ENCODE data around the gene SPATA7.
A peak's percentile ranks its signal among the peaks of the same experiment; 100 is the strongest.
"Not testable (repeated sequence)": the region's sequence is repeated elsewhere in the genome, so short reads cannot be mapped to it uniquely, and the experiment has no call there.

SPATA7 gene, protein sequence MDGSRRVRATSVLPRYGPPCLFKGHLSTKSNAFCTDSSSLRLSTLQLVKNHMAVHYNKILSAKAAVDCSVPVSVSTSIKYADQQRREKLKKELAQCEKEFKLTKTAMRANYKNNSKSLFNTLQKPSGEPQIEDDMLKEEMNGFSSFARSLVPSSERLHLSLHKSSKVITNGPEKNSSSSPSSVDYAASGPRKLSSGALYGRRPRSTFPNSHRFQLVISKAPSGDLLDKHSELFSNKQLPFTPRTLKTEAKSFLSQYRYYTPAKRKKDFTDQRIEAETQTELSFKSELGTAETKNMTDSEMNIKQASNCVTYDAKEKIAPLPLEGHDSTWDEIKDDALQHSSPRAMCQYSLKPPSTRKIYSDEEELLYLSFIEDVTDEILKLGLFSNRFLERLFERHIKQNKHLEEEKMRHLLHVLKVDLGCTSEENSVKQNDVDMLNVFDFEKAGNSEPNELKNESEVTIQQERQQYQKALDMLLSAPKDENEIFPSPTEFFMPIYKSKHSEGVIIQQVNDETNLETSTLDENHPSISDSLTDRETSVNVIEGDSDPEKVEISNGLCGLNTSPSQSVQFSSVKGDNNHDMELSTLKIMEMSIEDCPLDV

DNA sequence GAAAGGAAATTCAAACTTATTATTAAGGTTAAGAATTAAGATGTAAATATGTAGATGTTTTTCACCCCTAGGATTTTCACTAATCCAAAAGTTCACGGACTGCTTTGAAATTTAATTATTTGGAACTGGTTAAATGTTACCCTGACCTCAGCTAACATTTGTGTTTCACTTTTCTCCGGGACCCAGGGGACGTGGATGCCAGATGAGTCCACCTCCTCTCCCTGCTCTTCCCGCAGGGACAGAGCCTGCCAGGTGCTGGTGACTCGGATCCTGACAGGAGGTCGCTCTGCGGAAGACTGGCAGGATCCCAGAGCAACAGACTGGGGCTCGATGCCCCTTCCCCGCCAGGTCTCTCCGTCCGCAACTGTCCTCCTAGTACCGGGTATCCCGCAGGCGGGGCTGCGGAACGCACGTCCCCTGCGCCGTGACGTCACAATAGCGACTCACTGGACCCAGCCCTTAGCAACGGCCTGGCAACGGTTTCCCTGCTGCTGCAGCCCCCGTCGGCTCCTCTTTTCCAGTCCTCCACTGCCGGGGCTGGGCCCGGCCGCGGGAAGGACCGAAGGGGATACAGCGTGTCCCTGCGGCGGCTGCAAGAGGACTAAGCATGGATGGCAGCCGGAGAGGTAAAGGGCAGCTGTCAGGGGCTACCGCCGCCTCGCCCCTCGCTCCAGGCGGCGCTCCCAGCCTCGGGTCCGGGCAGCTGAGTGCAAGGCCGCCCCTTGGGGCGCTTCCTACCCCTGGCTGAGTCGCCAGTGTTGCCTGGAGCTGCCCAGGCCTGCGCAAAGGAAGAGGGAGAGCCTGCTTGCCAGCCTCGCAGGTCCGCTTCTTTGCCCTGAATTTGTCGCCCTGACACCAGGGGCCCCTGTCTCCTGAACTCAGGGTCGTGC lies at the start of gene SPATA7:
Gene SPATA7 (plus strand): TSS at position 446 of the 890 bp plus-strand sequence. CDS start 162 bp downstream, at position 608.
- peak; percentile 93 for DNase-seq

DNA sequence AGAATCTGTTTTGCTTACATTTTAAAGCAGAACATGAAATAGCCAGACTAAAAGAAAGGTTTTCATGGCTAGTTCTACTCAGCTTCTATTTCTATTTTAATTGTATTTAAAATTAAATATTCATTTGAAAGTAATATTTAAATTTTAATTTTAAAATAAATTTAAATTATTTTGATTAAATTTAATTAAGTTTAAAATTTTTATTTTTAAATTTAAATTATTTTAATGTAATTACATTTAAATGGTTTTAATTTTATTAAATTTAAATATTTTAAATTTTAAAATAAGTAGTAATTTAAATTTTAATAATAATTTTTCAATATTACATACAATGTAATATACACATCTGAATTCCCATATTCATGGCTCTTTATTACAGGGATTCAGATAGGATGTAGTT lies 45.1 kb upstream of the SPATA7 start:
- no peak for DNase-seq

DNA sequence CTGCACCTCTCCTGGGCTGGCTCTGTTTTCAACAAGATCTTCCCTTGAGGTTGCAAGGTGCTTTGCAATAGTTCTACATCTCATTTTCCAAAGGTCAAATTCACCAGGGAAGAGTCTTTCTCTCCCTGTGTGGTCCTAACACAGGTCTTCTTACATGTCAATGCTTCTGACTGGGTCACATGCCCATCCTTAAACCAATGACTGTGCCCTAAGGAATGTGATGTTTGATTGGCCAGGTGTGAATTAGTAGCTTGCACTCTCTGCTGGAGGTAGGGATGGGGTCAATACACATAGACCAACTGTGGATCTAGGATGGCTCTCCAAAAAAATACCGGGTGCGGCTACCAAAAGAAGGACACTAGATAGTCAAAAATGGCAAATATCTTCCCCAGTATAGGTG lies 42.5 kb upstream of the SPATA7 start:
- no peak for DNase-seq

DNA sequence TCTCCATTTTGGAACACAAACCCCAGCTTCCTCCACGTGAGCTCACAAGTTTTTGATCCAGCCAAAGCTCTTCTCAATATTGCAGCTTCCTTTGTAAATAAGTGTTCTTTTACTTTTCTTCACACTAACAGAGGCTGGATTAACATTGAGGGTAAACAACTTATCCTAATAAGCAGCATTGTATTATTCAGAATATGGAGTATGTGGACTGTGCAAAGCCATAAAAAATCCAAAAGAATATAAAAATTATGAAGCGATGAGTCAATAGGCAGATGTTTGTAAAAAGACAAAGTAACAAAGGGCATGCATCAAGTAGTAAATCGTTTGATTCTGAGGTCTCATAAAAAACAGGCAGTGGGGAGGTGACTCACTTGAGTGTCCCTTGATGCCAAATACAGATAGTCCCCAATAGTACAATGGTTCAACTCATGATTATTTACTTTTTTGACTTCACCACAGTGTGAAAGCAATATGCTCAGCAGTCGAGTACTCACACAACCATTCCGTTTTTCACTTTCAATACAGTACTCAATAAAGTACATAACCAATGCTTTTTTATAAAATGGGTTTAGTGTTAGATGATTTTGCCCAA lies 39.3 kb upstream of the SPATA7 start:
- no peak for DNase-seq

DNA sequence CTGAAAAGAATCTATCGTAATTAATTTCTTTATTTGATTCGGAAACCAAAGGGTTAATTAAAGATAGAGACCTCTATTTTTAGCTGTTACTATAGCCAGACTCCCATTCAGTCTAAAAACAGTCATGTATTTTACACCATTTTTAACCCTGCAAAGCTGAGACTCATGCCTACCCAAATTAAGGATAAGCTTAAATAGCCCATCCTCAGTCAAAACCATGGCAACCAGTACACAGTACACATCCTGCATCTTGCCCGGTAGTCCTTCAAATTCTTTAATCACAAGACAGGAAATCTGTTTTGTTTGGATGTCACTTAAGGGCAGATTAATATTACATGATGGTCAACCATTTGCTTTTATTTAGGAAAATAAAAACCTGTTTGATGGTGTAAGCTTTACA lies 36.9 kb upstream of the SPATA7 start:
- DNase-seq: no peak

DNA sequence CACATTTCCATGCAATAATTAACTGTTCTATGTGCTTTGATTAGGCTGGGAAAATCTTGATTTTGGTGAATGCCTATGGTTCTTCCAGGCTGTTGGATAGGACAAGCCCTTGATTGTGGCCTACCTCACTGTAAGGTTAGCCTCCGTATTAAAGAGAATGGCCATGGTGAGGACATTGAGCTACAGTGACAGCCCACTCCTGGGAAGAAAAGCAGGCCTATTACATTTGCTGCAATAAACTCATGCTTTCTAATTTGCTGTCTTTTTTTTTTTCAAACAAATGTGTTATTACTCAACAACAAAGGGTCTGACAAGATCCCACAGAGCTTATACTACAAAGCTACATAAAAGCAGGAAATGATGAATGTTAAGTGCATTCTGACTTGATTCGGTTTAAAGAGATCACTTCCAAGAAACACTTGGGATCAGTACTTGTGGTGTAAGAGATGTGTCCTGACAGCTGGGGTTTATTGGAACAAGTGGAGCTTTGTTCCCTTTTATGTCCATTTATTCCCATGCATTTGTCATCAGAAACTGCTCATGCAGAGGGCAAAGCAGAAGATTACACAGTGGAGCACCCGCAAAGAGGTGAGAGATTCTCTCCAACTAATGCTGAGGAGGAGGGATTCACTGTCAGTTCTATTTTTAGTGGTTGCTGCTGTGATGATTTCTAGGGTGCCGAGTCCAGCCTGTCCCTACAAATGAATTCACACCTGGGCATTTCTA lies 33.3 kb upstream of the SPATA7 start:
- DNase-seq: peak; percentile 81

DNA sequence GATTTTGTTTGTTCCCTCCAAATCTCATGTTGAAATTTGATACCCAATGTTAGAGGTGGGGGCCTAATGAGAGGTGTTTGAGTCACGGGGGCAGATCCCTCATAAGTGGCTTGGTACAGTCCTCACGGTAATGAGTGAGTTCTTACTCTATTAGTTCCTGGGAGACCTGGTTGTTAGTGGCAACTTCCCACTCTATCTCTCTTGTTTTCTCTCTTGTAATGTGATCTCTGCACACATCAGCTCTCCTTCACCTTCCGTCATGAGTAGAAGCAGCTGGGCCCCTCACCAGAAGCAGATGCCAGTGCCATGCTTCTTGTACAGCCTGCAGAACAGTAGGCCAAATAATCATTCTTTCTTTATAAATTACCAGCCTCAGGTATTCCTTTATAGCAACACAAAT lies 32.8 kb upstream of the SPATA7 start:
- DNase-seq: peak; percentile 95

DNA sequence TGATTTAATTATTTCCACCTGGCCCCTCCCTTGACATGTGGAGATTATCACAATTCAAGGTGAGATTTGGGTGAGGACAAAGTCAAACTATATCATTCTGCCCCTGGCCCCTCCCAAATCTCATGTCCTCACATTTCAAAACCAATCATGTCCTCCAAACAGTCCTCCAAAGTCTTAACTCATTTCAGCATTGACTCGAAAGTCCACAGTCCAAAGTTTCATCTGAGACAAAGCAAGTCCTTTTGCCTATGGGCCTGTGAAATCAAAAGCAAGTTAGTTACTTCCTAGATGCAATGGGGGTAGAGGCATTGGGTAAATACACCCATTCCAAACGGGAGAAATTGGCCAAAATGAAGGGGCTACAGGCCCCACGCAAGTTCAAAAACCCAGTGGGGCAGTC lies 31.1 kb upstream of the SPATA7 start:
- DNase-seq: no peak

DNA sequence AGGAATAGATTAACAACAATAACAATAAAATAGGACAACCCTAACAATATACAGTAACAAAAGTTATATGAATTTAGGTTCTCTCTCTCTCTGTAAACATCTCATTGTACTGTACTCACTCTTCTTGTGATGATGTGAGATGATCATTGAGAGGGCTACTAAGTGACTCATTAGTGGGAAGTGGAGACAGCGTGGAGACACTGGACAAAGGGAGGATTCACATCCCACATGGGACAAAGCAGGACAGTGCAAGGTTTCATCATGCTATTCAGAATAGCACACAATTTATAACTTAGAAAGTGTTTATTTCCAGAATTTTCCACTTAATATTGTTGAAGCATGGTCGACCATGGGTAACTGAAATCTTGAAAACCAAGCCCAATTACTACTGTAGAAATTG lies 26.0 kb upstream of the SPATA7 start:
- no peak for DNase-seq

DNA sequence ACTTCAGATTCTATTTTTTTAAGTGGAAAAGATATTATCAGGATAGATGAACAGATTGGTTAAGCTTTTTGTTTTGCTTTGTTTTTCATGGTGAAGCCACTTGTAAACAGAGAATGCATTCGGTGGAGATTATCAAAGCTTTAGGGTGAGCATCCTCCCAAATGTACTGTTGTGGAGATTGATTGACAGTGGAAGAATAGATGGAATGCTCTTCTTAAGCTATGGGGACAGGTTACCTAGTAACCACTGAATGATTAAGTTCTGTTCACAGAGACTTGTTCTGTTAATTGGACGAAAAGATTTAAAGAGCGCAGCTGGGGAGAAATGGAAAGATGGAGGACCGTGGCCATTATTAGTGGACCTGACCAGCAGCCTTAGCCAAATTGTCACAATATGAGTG lies 21.8 kb upstream of the SPATA7 start:
- DNase-seq: no peak

DNA sequence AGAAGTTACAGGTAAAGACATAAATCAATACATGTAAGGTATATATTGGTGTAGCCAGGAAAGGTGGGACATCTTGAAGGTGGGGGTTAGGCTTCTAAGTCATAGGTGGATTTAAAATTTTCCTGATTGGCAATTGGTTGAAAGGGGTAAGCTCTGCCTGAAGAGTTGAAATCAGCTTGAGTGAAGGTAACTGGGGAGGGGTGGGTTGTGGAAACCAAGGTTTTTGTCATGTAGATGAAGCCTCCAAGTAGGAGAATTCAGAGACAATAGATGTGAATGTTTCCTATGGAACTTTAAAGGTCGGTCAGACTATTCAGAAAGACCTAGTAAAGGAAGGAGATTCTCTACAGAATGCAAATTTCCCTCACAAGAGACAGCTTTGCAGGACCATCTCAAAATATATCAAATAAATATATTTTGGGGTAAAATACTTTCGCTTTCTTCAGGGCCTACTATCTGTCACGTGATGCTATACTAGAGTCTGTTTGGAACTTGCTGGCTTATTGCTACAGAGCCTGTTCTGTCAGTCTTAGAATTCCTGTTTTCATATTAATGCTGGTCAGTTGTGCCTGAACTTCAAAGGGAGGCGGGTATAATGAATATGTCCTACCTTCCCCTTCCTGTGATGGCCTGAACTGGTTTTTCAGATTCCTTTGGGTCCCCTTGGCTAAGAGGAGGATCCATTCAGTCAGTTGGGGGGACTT lies 20.6 kb upstream of the SPATA7 start:
- no peak for DNase-seq

DNA sequence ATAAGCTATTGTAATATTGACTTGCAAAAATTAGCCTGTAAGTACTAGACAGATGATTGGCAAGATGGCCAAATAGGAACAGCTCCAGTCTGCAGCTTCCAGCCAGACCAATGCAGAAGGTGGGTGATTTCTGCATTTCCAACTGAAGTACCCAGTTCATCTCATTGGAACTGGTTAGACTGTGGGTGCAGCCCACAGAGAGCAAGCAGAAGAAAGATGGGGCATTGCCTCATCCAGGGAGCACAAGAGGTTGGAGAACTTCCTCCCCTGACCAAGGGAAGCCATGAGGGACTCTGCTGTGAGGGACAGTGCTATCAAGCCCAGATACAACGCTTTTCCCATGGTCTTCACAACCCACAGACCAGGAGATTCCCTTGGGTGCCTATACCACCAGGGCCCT lies 16.0 kb upstream of the SPATA7 start:
- DNase-seq: no peak

DNA sequence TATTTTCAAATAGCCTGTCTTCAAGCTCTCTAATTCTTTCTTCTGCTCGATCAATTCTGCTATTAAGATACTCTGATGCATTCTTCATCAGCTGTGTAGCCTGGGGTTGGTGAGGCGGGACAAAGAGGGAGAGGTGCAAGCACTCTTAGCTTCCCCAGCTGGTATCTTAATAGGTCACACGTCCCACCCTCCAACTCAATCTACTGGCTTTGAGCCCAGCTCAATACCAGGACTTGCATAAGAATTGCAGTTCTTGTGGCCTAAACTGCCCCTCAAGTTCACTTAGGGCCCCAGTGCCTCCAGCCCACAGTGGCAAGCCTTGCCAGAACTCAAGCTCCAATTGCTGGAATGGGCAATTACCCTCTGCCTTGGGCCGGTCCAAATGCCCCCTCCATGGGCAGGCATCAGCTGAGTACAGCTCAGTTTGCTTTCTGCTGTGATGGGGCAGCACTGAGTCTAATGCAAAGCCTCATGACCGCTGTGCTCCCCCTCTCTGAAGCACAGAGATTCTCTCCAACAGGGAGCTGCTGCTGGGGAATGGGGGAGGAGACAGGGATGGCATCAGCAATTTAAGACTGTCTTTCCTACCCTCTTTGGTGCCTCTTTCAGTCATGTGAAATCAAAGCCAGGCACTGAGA lies 5.6 kb upstream of the SPATA7 start:
- DNase-seq: no peak

DNA sequence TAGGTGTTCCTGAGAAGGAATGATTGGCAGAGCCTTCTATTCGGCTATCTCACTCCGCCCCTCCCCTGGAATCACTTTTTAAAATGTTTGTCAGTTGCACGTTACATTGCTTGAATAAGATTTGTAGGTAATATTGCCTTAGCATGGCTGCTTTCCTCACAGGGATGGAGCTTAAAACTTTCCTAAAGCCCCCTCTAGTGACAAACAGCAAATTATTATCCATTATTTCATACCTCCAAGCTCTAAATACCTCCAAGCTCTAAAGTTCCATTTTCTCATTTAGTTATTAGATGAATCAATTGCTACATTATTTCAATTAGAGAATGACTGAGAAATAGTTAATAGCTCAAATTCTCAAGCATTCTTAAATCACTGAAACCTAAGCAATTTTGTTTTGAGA lies 5.1 kb upstream of the SPATA7 start:
- DNase-seq: no peak

DNA sequence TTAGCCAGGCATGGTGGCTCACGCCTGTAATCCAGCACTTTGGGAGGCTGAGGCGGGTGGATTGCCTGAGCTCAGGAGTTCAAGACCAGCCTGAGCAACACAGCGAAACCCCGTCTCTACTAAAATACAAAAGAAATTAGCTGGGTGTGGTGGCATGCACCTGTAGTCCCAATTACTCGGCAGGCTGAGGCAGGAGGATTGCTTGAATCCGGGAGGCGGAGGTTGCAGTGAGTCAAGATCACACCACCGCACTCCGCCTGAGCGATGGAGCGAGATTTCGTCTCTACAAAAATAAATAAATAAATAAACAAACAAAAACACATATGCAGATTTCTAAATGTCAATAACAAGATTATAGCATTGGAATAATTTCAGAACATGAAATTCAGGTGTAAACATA lies 3.8 kb upstream of the SPATA7 start:
- DNase-seq: not testable (repeated sequence)

DNA sequence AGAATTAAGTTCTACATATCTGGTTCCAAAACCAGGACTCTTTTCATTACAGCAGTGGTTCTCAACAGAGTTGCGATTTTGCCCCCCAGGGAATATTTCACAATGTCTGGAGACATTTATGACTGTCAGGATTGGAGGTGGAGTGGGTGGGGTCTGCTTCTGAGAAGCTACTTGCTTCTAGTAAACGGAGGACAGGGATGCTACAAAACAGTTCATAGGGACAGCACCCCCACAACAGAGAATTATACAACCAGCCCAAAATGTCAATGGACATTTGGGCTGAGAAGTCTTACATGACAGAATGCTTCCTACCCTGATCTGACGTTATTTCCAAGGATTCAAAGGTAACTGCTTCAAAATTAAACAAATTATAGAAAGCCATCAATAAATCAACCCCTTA lies 739 bp upstream of the SPATA7 start:
- DNase-seq: no peak

DNA sequence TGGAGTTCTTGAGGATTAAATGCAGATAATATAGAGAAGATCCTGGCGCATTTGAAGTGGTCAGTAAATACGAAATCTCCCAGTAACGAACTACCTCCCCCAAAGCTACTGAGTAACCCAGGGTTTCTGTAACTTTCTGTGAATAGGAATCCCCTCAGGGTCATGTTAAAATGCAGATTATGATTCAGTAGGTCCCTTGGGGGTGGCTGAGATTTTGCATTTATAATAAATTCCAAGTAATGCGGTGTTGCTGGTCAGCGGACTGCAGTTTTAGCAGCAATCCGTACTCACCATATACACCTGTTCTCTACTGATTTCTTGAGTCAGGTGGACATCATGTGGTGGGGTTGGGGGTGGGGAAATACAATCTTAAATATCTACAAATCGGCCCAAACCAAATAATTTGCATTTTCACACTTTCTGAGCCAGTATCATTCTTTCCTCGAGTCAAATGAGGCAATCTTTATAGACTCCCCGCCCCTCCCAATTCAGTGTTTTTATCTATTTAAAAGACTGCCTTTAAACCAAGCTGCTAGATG lies 868 bp downstream of the SPATA7 start:
- no peak for DNase-seq

DNA sequence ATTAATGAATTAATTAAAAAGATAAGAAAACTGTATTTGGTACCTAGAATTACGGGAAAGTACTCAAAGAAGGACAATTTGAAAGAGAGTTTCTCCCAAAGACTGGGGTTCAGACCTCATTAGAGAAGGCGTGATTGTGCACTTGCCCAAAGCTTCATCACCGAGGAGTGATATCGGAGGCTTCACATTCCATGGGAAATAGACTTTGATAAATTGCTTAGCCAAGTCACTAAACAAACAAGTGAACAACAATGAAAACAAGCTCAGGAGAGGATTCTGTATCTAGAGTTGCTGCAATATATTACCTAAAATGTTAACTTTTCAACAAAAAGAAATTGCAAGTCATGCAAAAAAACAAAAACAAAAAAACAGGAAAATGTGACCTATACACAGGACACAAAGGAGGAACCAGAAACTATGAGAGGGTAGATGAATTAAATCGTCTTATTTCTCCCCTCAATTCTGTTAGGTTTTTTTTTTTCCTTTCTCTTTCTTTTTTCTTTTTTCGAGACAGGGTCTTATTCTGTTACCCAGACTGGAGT lies 3.4 kb downstream of the SPATA7 start:
- DNase-seq: no peak

DNA sequence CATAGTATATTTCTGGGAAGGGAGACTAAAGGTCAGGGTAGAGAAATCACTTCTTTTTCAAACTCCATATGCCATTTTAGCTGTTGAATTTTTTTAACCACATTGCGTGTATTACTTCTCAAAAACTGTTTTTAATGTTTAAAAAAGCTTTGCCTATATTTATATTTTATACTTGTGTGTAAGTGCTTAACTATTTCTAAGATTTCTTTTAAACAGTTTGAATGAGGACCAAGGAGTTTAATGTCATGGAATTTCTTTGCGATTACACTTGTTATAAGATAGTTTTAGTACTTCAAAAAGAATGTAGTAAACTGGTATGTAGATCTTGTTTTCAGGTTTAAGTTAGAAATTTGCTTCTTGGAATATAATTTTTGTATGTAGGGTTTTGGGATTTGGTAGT lies 7.2 kb downstream of the SPATA7 start:
- DNase-seq: no peak

DNA sequence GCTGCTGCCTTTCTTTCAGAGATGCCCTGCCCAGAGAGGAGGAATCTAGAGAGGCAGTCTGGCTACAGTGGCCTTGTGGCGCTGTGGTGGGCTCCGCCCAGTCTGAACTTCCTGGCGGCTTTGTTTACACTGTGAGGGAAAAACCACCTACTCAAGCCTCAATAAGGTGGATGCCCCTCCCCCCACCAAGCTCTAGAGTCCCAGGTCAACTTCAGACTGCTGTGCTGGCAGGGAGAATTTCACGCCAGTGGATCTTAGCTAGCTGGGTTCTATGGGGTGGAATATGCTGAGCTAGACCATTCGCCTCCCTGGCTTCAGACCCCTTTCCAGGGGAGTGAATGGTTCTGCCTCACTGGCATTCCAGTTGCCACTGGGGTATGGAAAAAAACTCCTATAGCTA lies 25.6 kb downstream of the SPATA7 start:
- DNase-seq: no peak

DNA sequence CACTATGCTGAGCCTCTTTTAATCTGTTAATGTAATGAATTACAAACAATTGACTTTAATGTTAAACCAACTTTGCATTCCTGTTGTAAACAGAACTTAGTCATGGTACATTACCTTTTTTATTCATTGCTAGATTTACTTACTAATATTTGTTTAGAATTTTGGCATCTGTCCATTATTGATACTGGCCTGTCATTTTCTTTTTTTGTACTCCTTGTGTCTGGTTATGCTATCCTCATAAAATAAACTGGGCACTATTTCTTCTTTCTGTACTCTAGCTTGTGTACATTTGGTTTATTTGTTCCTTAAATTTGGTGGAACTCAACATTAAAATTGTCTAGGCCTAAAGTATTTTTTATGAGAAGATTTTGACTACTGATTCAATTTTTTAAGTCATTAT lies 32.1 kb downstream of the SPATA7 start:
- DNase-seq: no peak

Measured in DMS79 (cell line).